ENCODE measurements around the gene THSD4. TPM values are rescaled to one million over a fixed set of nuclear protein-coding genes. Genes with fewer than 3 reads are reported as not detected.

The THSD4 gene
- total RNA-seq, 5 donors from 2014 or later (not counting 1 experiment from before 2014, with no cell fraction given): 0.03 to 0.23 (median 0.18) TPM; not detected in 2

DNA sequence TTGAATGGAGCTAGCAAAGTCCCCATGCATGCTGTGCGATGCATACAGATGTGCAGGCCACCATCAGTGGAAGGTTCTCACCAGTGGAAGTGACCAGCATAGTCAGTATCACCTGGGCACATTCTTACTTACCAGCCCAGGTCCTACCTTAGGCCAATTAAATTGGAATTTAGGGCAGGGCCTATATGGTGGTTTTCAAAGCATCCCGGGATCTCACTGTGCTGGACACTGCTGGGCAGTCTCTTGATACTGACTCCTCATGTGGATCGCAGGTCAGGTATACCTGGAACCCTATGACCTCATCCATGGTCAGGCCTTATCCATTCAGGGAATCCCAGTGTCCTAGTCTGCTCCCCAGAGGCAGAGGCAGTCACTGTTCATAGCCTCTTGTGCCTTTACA is 358.5 kb downstream of the THSD4 start:
- DNase-seq: no peak
- Mint-ChIP-seq H3K27me3 (peaks cover 7 to 8% of the 10 kb centered on the region in 2 donors), H3K9me3 (no peaks in the 10 kb centered on the region), H3K4me1 (no peaks in the 10 kb centered on the region), H3K4me3 (no peak overlapping the region), H3K36me3 (no peaks in the 10 kb centered on the region), H3K27ac (no peak overlapping the region)
- POLR2A ChIA-PET: interaction anchor here in 1 of 2 donors (0.6 kb wide), 1 partner anchor 92 kb away, joined by 6 read pairs; no protein-coding TSS in a partner anchor
- no peak for ATAC-seq (replicated peaks in 1 of 4)
- WGBS (ENCODE audit: insufficient coverage): 100% methylated on average over 1 of the region's 3 CpGs
- Histone ChIP-seq H3K4me1 (ENCODE audit: control insufficient read depth in 1 of 2, extremely low read depth in 1 of 2, insufficient read depth in 2 of 2, low read length in 2 of 2) (no peaks in the 10 kb centered on the region), H3K27ac (ENCODE audit: low read length) (no peak overlapping the region), H3K4me3 (ENCODE audit: control insufficient read depth in 1 of 2, extremely low read depth in 1 of 2, low read length in 1 of 2) (no peak overlapping the region), H3K9me3 (no peaks in the 10 kb centered on the region), H3K27me3 (replicated peaks in 1 of 2; ENCODE audit: control insufficient read depth in 2 of 2, extremely low read depth in 1 of 2, insufficient read depth in 2 of 2, low read length in 1 of 2) (peaks cover 0 to 3% of the 10 kb centered on the region in 2 experiments), H3K36me3 (ENCODE audit: control insufficient read depth in 2 of 2, extremely low read depth in 1 of 2, insufficient read depth in 1 of 2, low read length in 1 of 2) (no peaks in the 10 kb centered on the region)
- CTCF ChIA-PET: no interaction called here

- ChIA-PET POLR2A (no interaction called here), CTCF (no interaction called here)
- H3K27ac ChIP-seq (ENCODE audit: low read length): no peak overlapping the region
- no peaks in the 10 kb centered on the region for H3K4me1 Mint-ChIP-seq
- H3K9me3 Mint-ChIP-seq: no peaks in the 10 kb centered on the region
- no peaks in the 10 kb centered on the region for H3K36me3 ChIP-seq (ENCODE audit: control insufficient read depth in 2 of 2, extremely low read depth in 1 of 2, insufficient read depth in 1 of 2, low read length in 1 of 2)
- no peaks in the 10 kb centered on the region for H3K27me3 ChIP-seq (replicated peaks in 1 of 2; ENCODE audit: control insufficient read depth in 2 of 2, extremely low read depth in 1 of 2, insufficient read depth in 2 of 2, low read length in 1 of 2)
- H3K27me3 Mint-ChIP-seq: peaks cover 11 to 12% of the 10 kb centered on the region in 2 donors
- ATAC-seq (replicated peaks in 1 of 4) (no peak), DNase-seq (no peak)
- H3K4me3 ChIP-seq (ENCODE audit: control insufficient read depth in 1 of 2, extremely low read depth in 1 of 2, low read length in 1 of 2): no peak overlapping the region
- no peaks in the 10 kb centered on the region for H3K9me3 ChIP-seq
- WGBS (ENCODE audit: insufficient coverage): 77% methylated on average over 7 of the region's 8 CpGs
- H3K4me3 Mint-ChIP-seq: no peak overlapping the region
- no peaks in the 10 kb centered on the region for H3K4me1 ChIP-seq (ENCODE audit: control insufficient read depth in 1 of 2, extremely low read depth in 1 of 2, insufficient read depth in 2 of 2, low read length in 2 of 2)
- H3K27ac Mint-ChIP-seq: no peak overlapping the region
- no peaks in the 10 kb centered on the region for H3K36me3 Mint-ChIP-seq
Observed at GRCh38 chr15:71476823-71477222, 361.6 kb downstream of the THSD4 start.

- Mint-ChIP-seq H3K27me3 (peaks cover 4 to 13% of the 10 kb centered on the region in 2 donors), H3K9me3 (no peaks in the 10 kb centered on the region), H3K36me3 (no peaks in the 10 kb centered on the region), H3K27ac (no peak overlapping the region), H3K4me1 (no peaks in the 10 kb centered on the region), H3K4me3 (no peak overlapping the region)
- H3K4me1 ChIP-seq (ENCODE audit: control insufficient read depth in 1 of 2, extremely low read depth in 1 of 2, insufficient read depth in 2 of 2, low read length in 2 of 2): no peaks in the 10 kb centered on the region
- ChIA-PET CTCF (no interaction called here), POLR2A (no interaction called here)
- H3K9me3 ChIP-seq: no peaks in the 10 kb centered on the region
- H3K27me3 ChIP-seq (replicated peaks in 1 of 2; ENCODE audit: control insufficient read depth in 2 of 2, extremely low read depth in 1 of 2, insufficient read depth in 2 of 2, low read length in 1 of 2): no peaks in the 10 kb centered on the region
- ATAC-seq (replicated peaks in 1 of 4): no peak
- no peak overlapping the region for H3K27ac ChIP-seq (ENCODE audit: low read length)
- no peak overlapping the region for H3K4me3 ChIP-seq (ENCODE audit: control insufficient read depth in 1 of 2, extremely low read depth in 1 of 2, low read length in 1 of 2)
- no peak for DNase-seq
- 40% methylated on average over 1 of the region's 6 CpGs for WGBS (ENCODE audit: insufficient coverage)
- no peaks in the 10 kb centered on the region for H3K36me3 ChIP-seq (ENCODE audit: control insufficient read depth in 2 of 2, extremely low read depth in 1 of 2, insufficient read depth in 1 of 2, low read length in 1 of 2)
Observed at GRCh38 chr15:71480556-71480955, 365.3 kb downstream of the THSD4 start.

DNA sequence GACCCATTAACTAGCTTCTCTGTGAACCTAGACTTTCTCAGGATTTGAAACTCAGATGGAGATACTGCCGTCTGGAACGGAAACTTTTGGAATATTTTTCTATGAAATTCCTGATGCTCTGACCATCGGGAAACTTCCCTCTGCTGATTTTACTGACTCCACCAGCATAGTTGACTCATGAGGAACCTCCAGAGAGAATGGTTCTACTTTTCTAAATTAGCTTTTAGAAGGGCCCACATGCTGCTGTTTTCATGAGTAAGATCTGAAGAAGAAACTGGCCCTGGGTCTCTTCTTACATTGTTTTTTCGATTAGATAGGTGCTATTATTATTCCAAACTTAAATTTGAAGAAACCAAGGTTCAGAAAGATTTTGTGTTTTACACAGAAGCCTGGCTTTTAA is 368.8 kb downstream of the THSD4 start:
- Histone ChIP-seq H3K4me1 (ENCODE audit: control insufficient read depth in 1 of 2, extremely low read depth in 1 of 2, insufficient read depth in 2 of 2, low read length in 2 of 2) (no peaks in the 10 kb centered on the region), H3K9me3 (no peaks in the 10 kb centered on the region), H3K36me3 (ENCODE audit: control insufficient read depth in 2 of 2, extremely low read depth in 1 of 2, insufficient read depth in 1 of 2, low read length in 1 of 2) (no peaks in the 10 kb centered on the region), H3K27ac (ENCODE audit: low read length) (no peak overlapping the region), H3K27me3 (replicated peaks in 1 of 2; ENCODE audit: control insufficient read depth in 2 of 2, extremely low read depth in 1 of 2, insufficient read depth in 2 of 2, low read length in 1 of 2) (no peaks in the 10 kb centered on the region), H3K4me3 (ENCODE audit: control insufficient read depth in 1 of 2, extremely low read depth in 1 of 2, low read length in 1 of 2) (no peak overlapping the region)
- Mint-ChIP-seq H3K4me1 (no peaks in the 10 kb centered on the region), H3K9me3 (no peaks in the 10 kb centered on the region), H3K27ac (no peak overlapping the region), H3K4me3 (no peak overlapping the region), H3K27me3 (peaks cover 11 to 19% of the 10 kb centered on the region in 2 donors), H3K36me3 (no peaks in the 10 kb centered on the region)
- CTCF ChIA-PET: no interaction called here
- 100% methylated on average over 2 of the region's 4 CpGs for WGBS (ENCODE audit: insufficient coverage)
- DNase-seq (no peak), ATAC-seq (replicated peaks in 1 of 4) (no peak)
- POLR2A ChIA-PET: no interaction called here

DNA sequence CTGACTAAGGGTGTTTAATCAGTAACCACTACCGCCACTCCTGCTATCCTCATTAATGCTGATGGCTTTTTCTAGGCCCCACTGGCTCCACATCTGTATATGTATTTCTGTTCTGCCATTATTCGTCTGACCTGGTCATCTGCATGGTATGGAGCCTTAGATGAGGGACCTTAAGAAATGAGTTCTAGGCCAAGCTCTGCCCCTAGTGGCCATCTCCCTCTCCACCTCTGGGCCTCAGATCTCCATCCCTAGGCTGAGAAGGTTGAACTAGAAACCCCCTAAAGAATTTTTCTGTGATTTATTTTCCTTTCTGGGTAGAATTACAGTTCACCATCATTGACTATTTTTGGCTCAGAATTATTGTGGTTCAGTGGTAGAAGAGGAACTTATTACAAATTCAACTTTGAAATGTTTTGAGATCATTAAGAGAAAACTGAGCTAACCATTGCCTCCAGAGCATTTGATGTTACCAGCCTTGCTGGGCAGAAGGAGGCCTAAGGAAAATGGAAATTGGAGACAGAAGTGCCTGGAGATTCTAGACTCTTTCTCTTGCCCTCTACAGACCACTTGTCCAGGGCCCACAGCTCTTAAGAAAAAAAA is 369.9 kb downstream of the THSD4 start:
- CTCF ChIA-PET: no interaction called here
- Mint-ChIP-seq H3K36me3 (no peaks in the 10 kb centered on the region), H3K9me3 (no peaks in the 10 kb centered on the region), H3K4me3 (no peak overlapping the region), H3K4me1 (no peaks in the 10 kb centered on the region), H3K27me3 (peaks cover 15 to 19% of the 10 kb centered on the region in 2 donors), H3K27ac (no peak overlapping the region)
- DNase-seq (no peak), ATAC-seq (replicated peaks in 1 of 4) (no peak)
- POLR2A ChIA-PET: no interaction called here
- no peaks in the 10 kb centered on the region for H3K36me3 ChIP-seq (ENCODE audit: control insufficient read depth in 2 of 2, extremely low read depth in 1 of 2, insufficient read depth in 1 of 2, low read length in 1 of 2)
- H3K4me3 ChIP-seq (ENCODE audit: control insufficient read depth in 1 of 2, extremely low read depth in 1 of 2, low read length in 1 of 2): no peak overlapping the region
- 100% methylated on average over 1 of the region's 2 CpGs for WGBS (ENCODE audit: insufficient coverage)
- peaks cover 0 to 2% of the 10 kb centered on the region in 2 experiments for H3K27me3 ChIP-seq (replicated peaks in 1 of 2; ENCODE audit: control insufficient read depth in 2 of 2, extremely low read depth in 1 of 2, insufficient read depth in 2 of 2, low read length in 1 of 2)
- H3K4me1 ChIP-seq (ENCODE audit: control insufficient read depth in 1 of 2, extremely low read depth in 1 of 2, insufficient read depth in 2 of 2, low read length in 2 of 2): no peaks in the 10 kb centered on the region
- no peak overlapping the region for H3K27ac ChIP-seq (ENCODE audit: low read length)
- no peaks in the 10 kb centered on the region for H3K9me3 ChIP-seq

DNA sequence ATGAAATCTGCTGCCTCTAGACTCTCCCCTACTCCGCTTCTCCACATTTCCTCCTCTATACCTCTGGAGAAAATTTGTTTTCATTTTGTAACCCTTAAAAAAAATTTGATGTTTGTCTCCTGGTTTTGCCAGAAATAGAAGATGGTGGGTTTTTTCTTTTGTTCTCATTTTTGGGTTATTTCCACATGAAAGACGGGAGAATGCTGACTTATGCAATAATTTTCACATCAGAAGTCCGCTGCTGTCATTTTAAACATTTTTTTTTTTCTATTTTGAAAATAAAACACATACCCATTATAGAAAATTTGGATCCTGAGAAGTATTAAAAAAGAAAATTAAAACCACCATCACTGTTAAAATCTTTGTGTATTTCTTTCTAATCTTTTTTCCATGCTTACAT is 374.3 kb downstream of the THSD4 start:
- Histone ChIP-seq H3K4me1 (ENCODE audit: control insufficient read depth in 1 of 2, extremely low read depth in 1 of 2, insufficient read depth in 2 of 2, low read length in 2 of 2) (no peaks in the 10 kb centered on the region), H3K27me3 (replicated peaks in 1 of 2; ENCODE audit: control insufficient read depth in 2 of 2, extremely low read depth in 1 of 2, insufficient read depth in 2 of 2, low read length in 1 of 2) (peaks cover 0 to 7% of the 10 kb centered on the region in 2 experiments), H3K9me3 (no peaks in the 10 kb centered on the region), H3K27ac (ENCODE audit: low read length) (no peak overlapping the region), H3K36me3 (ENCODE audit: control insufficient read depth in 2 of 2, extremely low read depth in 1 of 2, insufficient read depth in 1 of 2, low read length in 1 of 2) (no peaks in the 10 kb centered on the region), H3K4me3 (ENCODE audit: control insufficient read depth in 1 of 2, extremely low read depth in 1 of 2, low read length in 1 of 2) (no peak overlapping the region)
- ATAC-seq (replicated peaks in 1 of 4) (no peak), DNase-seq (no peak)
- WGBS (ENCODE audit: insufficient coverage): no CpG with 5 or more reads among the region's 3 CpGs
- Mint-ChIP-seq H3K4me1 (no peaks in the 10 kb centered on the region), H3K36me3 (no peaks in the 10 kb centered on the region), H3K4me3 (no peak overlapping the region), H3K27me3 (peaks cover 15 to 16% of the 10 kb centered on the region in 2 donors), H3K9me3 (no peaks in the 10 kb centered on the region), H3K27ac (no peak overlapping the region)
- ChIA-PET POLR2A (no interaction called here), CTCF (no interaction called here)

GRCh38 chr15:71493526-71493925 is 378.3 kb downstream of the THSD4 start:
- Histone ChIP-seq H3K36me3 (ENCODE audit: control insufficient read depth in 2 of 2, extremely low read depth in 1 of 2, insufficient read depth in 1 of 2, low read length in 1 of 2) (no peaks in the 10 kb centered on the region), H3K27ac (ENCODE audit: low read length) (no peak overlapping the region), H3K9me3 (no peaks in the 10 kb centered on the region), H3K4me1 (ENCODE audit: control insufficient read depth in 1 of 2, extremely low read depth in 1 of 2, insufficient read depth in 2 of 2, low read length in 2 of 2) (no peaks in the 10 kb centered on the region), H3K4me3 (ENCODE audit: control insufficient read depth in 1 of 2, extremely low read depth in 1 of 2, low read length in 1 of 2) (no peak overlapping the region), H3K27me3 (replicated peaks in 1 of 2; ENCODE audit: control insufficient read depth in 2 of 2, extremely low read depth in 1 of 2, insufficient read depth in 2 of 2, low read length in 1 of 2) (peaks cover 0 to 7% of the 10 kb centered on the region in 2 experiments)
- no peaks in the 10 kb centered on the region for H3K36me3 Mint-ChIP-seq
- H3K4me3 Mint-ChIP-seq: no peak overlapping the region
- ChIA-PET CTCF (no interaction called here), POLR2A (no interaction called here)
- peaks cover 9 to 19% of the 10 kb centered on the region in 2 donors for H3K27me3 Mint-ChIP-seq
- H3K9me3 Mint-ChIP-seq: no peaks in the 10 kb centered on the region
- ATAC-seq (replicated peaks in 1 of 4) (no peak), DNase-seq (no peak)
- WGBS (ENCODE audit: insufficient coverage): 90% methylated on average over 4 of the region's 5 CpGs
- no peaks in the 10 kb centered on the region for H3K4me1 Mint-ChIP-seq
- no peak overlapping the region for H3K27ac Mint-ChIP-seq

All from T-cell (primary cell).